Measurements from ENCODE around the gene PDZD4. TPM values are rescaled to one million over a fixed set of nuclear protein-coding genes. Genes with fewer than 3 reads are reported as not detected.

Gene PDZD4
- total and polyA plus RNA-seq, 9 of the 15 experiments (the other 6 are each of a cell fraction or from before 2014, with no cell fraction given): 0.05 to 0.38 (median 0.07) TPM; not detected in 5

DNA sequence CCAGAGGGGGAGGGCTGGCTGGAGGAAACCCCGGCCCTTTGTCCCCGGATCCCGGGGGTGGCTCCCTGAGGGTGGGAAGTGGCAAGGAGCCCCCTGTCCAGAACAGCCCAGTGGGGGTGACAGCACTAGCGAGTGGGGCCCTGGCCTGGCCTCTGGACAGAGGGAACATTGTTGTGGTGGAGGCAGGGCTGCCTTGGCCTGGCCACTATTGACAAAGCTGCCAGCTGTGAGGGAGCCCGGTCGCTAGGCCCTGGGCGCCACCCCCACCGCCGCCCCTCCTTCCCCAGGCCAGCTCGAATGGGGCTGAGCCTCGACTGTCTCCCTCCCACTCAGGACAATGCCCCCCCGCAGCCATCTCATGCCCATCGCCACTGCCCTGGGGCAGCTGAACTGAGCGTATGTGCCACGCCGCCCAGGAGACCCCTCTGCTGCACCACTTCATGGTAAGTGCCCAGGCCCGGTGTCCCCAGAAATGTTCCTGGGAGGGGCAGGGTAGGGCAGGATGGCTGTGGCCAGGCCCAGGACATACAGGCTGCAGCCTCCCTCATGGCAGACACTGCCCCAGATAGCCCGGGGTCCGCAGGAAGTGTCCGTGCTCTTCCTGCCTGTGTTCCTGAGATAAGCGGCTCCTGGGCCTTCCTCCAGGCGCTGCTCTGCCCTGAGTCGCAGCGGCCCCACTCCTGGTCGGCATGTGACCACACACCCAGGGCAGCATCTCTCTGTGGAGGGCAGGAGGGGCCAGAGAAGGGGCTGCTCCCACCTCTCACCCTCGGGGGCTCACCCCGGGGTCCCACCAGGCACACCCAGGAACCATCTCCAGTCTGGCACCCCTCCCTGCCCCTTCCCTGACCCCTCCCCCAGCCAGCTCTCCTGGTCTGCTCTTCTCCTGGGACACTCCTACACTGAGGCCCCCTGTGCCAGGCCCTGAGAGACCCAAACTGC is 64.9 kb downstream of the PDZD4 start (continued):
- TF ChIP-seq NFIX (CRISPR knock-in tag; IDR thresholded peaks at IDR 0.05; ENCODE audit: low read depth): no peak
- TF ChIP-seq, protein P1, sequence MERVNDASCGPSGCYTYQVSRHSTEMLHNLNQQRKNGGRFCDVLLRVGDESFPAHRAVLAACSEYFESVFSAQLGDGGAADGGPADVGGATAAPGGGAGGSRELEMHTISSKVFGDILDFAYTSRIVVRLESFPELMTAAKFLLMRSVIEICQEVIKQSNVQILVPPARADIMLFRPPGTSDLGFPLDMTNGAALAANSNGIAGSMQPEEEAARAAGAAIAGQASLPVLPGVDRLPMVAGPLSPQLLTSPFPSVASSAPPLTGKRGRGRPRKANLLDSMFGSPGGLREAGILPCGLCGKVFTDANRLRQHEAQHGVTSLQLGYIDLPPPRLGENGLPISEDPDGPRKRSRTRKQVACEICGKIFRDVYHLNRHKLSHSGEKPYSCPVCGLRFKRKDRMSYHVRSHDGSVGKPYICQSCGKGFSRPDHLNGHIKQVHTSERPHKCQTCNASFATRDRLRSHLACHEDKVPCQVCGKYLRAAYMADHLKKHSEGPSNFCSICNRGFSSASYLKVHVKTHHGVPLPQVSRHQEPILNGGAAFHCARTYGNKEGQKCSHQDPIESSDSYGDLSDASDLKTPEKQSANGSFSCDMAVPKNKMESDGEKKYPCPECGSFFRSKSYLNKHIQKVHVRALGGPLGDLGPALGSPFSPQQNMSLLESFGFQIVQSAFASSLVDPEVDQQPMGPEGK (CRISPR knock-in tag; IDR thresholded peaks at IDR 0.05; ENCODE audit: borderline replicate concordance): no peak
- peak; percentile 47 for TF ChIP-seq RB1 (IDR thresholded peaks at IDR 0.05; ENCODE audit: low read depth)
- no peak for TF ChIP-seq SRSF1 (IDR thresholded peaks at IDR 0.05; ENCODE audit: low read depth, low read length)
- TF ChIP-seq, protein P2, sequence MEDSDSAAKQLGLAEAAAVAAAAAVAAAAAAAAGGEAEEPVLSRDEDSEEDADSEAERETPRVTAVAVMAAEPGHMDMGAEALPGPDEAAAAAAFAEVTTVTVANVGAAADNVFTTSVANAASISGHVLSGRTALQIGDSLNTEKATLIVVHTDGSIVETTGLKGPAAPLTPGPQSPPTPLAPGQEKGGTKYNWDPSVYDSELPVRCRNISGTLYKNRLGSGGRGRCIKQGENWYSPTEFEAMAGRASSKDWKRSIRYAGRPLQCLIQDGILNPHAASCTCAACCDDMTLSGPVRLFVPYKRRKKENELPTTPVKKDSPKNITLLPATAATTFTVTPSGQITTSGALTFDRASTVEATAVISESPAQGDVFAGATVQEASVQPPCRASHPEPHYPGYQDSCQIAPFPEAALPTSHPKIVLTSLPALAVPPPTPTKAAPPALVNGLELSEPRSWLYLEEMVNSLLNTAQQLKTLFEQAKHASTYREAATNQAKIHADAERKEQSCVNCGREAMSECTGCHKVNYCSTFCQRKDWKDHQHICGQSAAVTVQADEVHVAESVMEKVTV (CRISPR knock-in tag; IDR thresholded peaks at IDR 0.05): no peak
- TF ChIP-seq MTA1 (IDR thresholded peaks at IDR 0.05; ENCODE audit: borderline replicate concordance): no peak
- TF ChIP-seq PHB2 (IDR thresholded peaks at IDR 0.05; ENCODE audit: low read depth): no peak
- TF ChIP-seq TRIM28 (IDR thresholded peaks at IDR 0.05): no peak
- TF ChIP-seq MXI1 (IDR thresholded peaks at IDR 0.05; ENCODE audit: low read depth, low read length): no peak
- TF ChIP-seq ZNF134 (CRISPR knock-in tag; conservative IDR thresholded peaks at IDR 0.05): no peak
- no peak for TF ChIP-seq HDAC3 (IDR thresholded peaks at IDR 0.05; ENCODE audit: borderline replicate concordance, partially characterized antibody)
- TF ChIP-seq NFIC (IDR thresholded peaks at IDR 0.05): peak; percentile 80
- TF ChIP-seq, protein P3, sequence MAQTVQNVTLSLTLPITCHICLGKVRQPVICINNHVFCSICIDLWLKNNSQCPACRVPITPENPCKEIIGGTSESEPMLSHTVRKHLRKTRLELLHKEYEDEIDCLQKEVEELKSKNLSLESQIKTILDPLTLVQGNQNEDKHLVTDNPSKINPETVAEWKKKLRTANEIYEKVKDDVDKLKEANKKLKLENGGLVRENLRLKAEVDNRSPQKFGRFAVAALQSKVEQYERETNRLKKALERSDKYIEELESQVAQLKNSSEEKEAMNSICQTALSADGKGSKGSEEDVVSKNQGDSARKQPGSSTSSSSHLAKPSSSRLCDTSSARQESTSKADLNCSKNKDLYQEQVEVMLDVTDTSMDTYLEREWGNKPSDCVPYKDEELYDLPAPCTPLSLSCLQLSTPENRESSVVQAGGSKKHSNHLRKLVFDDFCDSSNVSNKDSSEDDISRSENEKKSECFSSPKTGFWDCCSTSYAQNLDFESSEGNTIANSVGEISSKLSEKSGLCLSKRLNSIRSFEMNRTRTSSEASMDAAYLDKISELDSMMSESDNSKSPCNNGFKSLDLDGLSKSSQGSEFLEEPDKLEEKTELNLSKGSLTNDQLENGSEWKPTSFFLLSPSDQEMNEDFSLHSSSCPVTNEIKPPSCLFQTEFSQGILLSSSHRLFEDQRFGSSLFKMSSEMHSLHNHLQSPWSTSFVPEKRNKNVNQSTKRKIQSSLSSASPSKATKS (CRISPR knock-in tag; IDR thresholded peaks at IDR 0.05): no peak
- no peak for TF ChIP-seq ZNF354B (CRISPR knock-in tag; IDR thresholded peaks at IDR 0.05)
- peak; percentile 75 for TF ChIP-seq MBD2 (IDR thresholded peaks at IDR 0.05; ENCODE audit: borderline replicate concordance, low read depth)
- TF ChIP-seq ZNF124 (CRISPR knock-in tag; IDR thresholded peaks at IDR 0.05): no peak
- TF ChIP-seq, protein P4, sequence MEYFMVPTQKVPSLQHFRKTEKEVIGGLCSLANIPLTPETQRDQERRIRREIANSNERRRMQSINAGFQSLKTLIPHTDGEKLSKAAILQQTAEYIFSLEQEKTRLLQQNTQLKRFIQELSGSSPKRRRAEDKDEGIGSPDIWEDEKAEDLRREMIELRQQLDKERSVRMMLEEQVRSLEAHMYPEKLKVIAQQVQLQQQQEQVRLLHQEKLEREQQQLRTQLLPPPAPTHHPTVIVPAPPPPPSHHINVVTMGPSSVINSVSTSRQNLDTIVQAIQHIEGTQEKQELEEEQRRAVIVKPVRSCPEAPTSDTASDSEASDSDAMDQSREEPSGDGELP (CRISPR knock-in tag; IDR thresholded peaks at IDR 0.05; ENCODE audit: borderline replicate concordance): peak; percentile 58; the same call in 1 of the 2 replicates
- peak; percentile 54; the same call in 1 of the 2 replicates for TF ChIP-seq FOXJ2 (tag; IDR thresholded peaks at IDR 0.05)
- TF ChIP-seq RFX1 (IDR thresholded peaks at IDR 0.05): no peak
- no peak for TF ChIP-seq ZNF431 (CRISPR knock-in tag; IDR thresholded peaks at IDR 0.05)
- TF ChIP-seq ZNF175 (CRISPR knock-in tag; IDR thresholded peaks at IDR 0.05; ENCODE audit: low read depth): no peak

Measured in K562 (cell line).